Esophagus (tissue), 2 donors: ENCODE results near the gene PRMT5. TPM values are rescaled to one million over a fixed set of nuclear protein-coding genes. Genes with fewer than 3 reads are reported as not detected.

Source experiments
- H3K27ac ChIP-seq, 2 donors: one replicate each; pipeline ENCODE4 v1.5.1; 2013; ENCODE audit warnings: low read depth in 2 of 2, mild to moderate bottlenecking in 2 of 2, inconsistent platforms in 1 of 2, low read length in 1 of 2, moderate library complexity in 1 of 2
- H3K27me3 ChIP-seq, 2 donors: one replicate each; pipeline ENCODE4 v1.6.1; 2013; ENCODE audit warnings: low read length in 2 of 2, control low read depth in 1 of 2, mild to moderate bottlenecking in 1 of 2; ENCODE audit not compliant: insufficient read depth in 2 of 2, control insufficient read depth in 1 of 2
- H3K36me3 ChIP-seq, 2 donors: one replicate each; pipeline ENCODE4 v1.6.1; 2013; ENCODE audit warnings: low read length in 1 of 2; ENCODE audit not compliant: control insufficient read depth in 2 of 2, insufficient read depth in 2 of 2
- H3K4me1 ChIP-seq, 2 donors: one replicate each; pipeline ENCODE4 v1.6.1; 2013; ENCODE audit warnings: low read length in 1 of 2; ENCODE audit not compliant: control insufficient read depth in 2 of 2, insufficient read depth in 2 of 2
- H3K4me3 ChIP-seq, 2 donors: one replicate each; pipeline ENCODE4 v1.5.1; 2013; ENCODE audit warnings: low read length in 2 of 2, mild to moderate bottlenecking in 2 of 2, low read depth in 1 of 2, moderate library complexity in 1 of 2
- H3K9me3 ChIP-seq, 2 donors: one replicate each; pipeline ENCODE4 v1.6.1; 2013; ENCODE audit warnings: mild to moderate bottlenecking in 2 of 2, low read depth in 1 of 2, low read length in 1 of 2, moderate library complexity in 1 of 2; ENCODE audit not compliant: control insufficient read depth in 2 of 2, insufficient read depth in 1 of 2
- WGBS, 2 donors: extraction: QIAGEN DNeasy Blood & Tissue Kit; methylation state at CpG; one replicate each; pipeline ENCODE4 v1.1.7; 2013; 5-methylcytosine and 5-hydroxymethylcytosine counted together
- polyA plus RNA-seq, 2 donors: library from polyadenylated mRNA; stranded (reverse); fragments of 200-250 nt; gene quantifications; one replicate each; pipeline ENCODE4 v1.2.3, GENCODE V29; 2013
- donor health status: healthy with polysubstance abuse.
- donor health status: Bipolar disorder and iron deficiency.

PRMT5 gene
- polyA plus RNA-seq, 2 donors = 31.4 to 47.1 TPM

- WGBS, 2 donors = 71 to 95% methylated on average over 1 of the region's 1 CpG
- Histone ChIP-seq H3K4me1 (no peaks in the 10 kb centered on the region), H3K36me3 (no peaks in the 10 kb centered on the region), H3K27ac (no peak overlapping the region), H3K9me3 (no peaks in the 10 kb centered on the region), H3K27me3 (no peaks in the 10 kb centered on the region), H3K4me3 (no peak overlapping the region)
Measured at GRCh38 chr14:22935156-22935555, 6.0 kb upstream of the PRMT5 start.

- Histone ChIP-seq H3K27ac (no peak overlapping the region), H3K4me1 (no peaks in the 10 kb centered on the region), H3K4me3 (no peak overlapping the region), H3K27me3 (no peaks in the 10 kb centered on the region), H3K36me3 (peaks cover 0 to 2% of the 10 kb centered on the region in 2 donors), H3K9me3 (no peaks in the 10 kb centered on the region)
- WGBS, 2 donors = 50 to 76% methylated on average over 2 to 3 of the region's 3 CpGs
Measured at GRCh38 chr14:22932146-22932545, 3.0 kb upstream of the PRMT5 start.

- H3K9me3 ChIP-seq = no peaks in the 10 kb centered on the region
- H3K4me1 ChIP-seq = no peaks in the 10 kb centered on the region
- no peaks in the 10 kb centered on the region for H3K27me3 ChIP-seq
- peak overlapping the region; percentile 7 to 40 for H3K4me3 ChIP-seq
- peak overlapping the region; percentile 70 to 97 for H3K27ac ChIP-seq
- whole genome bisulfite sequencing, 2 donors = 2 to 4% methylated on average over 2 of the region's 2 CpGs
- H3K36me3 ChIP-seq = peaks cover 0 to 2% of the 10 kb centered on the region in 2 donors
Measured at GRCh38 chr14:22929961-22930364, 787 bp upstream of the PRMT5 start.

GRCh38 chr14:22928237-22929103 lies 706 bp downstream of the PRMT5 start:
- H3K36me3 ChIP-seq = peaks cover 8 to 13% of the 10 kb centered on the region in 2 donors
- H3K27me3 ChIP-seq = no peaks in the 10 kb centered on the region
- H3K4me3 ChIP-seq = peak overlapping the region; percentile 94 to 98
- no peaks in the 10 kb centered on the region for H3K9me3 ChIP-seq
- peak overlapping the region; percentile 94 to 99 for H3K27ac ChIP-seq
- WGBS, 2 donors = 12 to 14% methylated on average over 12 of the region's 12 CpGs
- no peaks in the 10 kb centered on the region for H3K4me1 ChIP-seq

- H3K4me3 ChIP-seq = no peak overlapping the region
- 67 to 79% methylated on average over 4 of the region's 4 CpGs for WGBS, 2 donors
- H3K27ac ChIP-seq = peak overlapping the region; percentile 38 to 74
- H3K27me3 ChIP-seq = no peaks in the 10 kb centered on the region
- peaks cover 14 to 16% of the 10 kb centered on the region in 2 donors for H3K36me3 ChIP-seq
- H3K9me3 ChIP-seq = no peaks in the 10 kb centered on the region
- no peaks in the 10 kb centered on the region for H3K4me1 ChIP-seq
Measured at GRCh38 chr14:22926316-22926715, 2.9 kb downstream of the PRMT5 start.

- no peaks in the 10 kb centered on the region for H3K27me3 ChIP-seq
- 91 to 97% methylated on average over 8 of the region's 8 CpGs for WGBS, 2 donors
- peaks cover 14 to 20% of the 10 kb centered on the region in 2 donors for H3K36me3 ChIP-seq
- no peaks in the 10 kb centered on the region for H3K9me3 ChIP-seq
- no peak overlapping the region for H3K4me3 ChIP-seq
- H3K4me1 ChIP-seq = no peaks in the 10 kb centered on the region
- H3K27ac ChIP-seq = no peak overlapping the region
Measured at GRCh38 chr14:22925513-22925912, 3.7 kb downstream of the PRMT5 start.

- WGBS, 2 donors = 97 to 98% methylated on average over 5 of the region's 5 CpGs
- no peaks in the 10 kb centered on the region for H3K9me3 ChIP-seq
- no peak overlapping the region for H3K27ac ChIP-seq
- no peaks in the 10 kb centered on the region for H3K27me3 ChIP-seq
- H3K4me1 ChIP-seq = no peaks in the 10 kb centered on the region
- peaks cover 14 to 20% of the 10 kb centered on the region in 2 donors for H3K36me3 ChIP-seq
- no peak overlapping the region for H3K4me3 ChIP-seq
Measured at GRCh38 chr14:22923746-22924145, 5.4 kb downstream of the PRMT5 start.

- WGBS, 2 donors = 86 to 95% methylated on average over 2 of the region's 2 CpGs
- Histone ChIP-seq H3K36me3 (peaks cover 14 to 19% of the 10 kb centered on the region in 2 donors), H3K4me3 (no peak overlapping the region), H3K27ac (no peak overlapping the region), H3K27me3 (no peaks in the 10 kb centered on the region), H3K4me1 (peaks cover 0 to 4% of the 10 kb centered on the region in 2 donors), H3K9me3 (no peaks in the 10 kb centered on the region)
Measured at GRCh38 chr14:22922294-22922693, 6.9 kb downstream of the PRMT5 start.

GRCh38 chr14:22920697-22921096 lies 8.5 kb downstream of the PRMT5 start:
- WGBS, 2 donors = 90 to 92% methylated on average over 6 of the region's 6 CpGs
- peaks cover 0 to 4% of the 10 kb centered on the region in 2 donors for H3K4me1 ChIP-seq

GRCh38 chr14:22919601-22919921 lies 9.6 kb downstream of the PRMT5 start:
- Histone ChIP-seq H3K27me3 (no peaks in the 10 kb centered on the region), H3K9me3 (no peaks in the 10 kb centered on the region), H3K36me3 (peaks cover 14 to 16% of the 10 kb centered on the region in 2 donors), H3K4me3 (peak overlapping the region; percentile 15 to 33), H3K27ac (peak overlapping the region; percentile 84 to 97), H3K4me1 (peaks cover 0 to 4% of the 10 kb centered on the region in 2 donors)
- WGBS, 2 donors = 6 to 10% methylated on average over 10 of the region's 10 CpGs

More at GRCh38 chr14:22920697-22921096, 8.5 kb downstream of the PRMT5 start:
- Histone ChIP-seq H3K27ac (no peak overlapping the region), H3K9me3 (no peaks in the 10 kb centered on the region), H3K27me3 (no peaks in the 10 kb centered on the region), H3K4me3 (no peak overlapping the region), H3K36me3 (peaks cover 14 to 18% of the 10 kb centered on the region in 2 donors)
